Measurements from ENCODE around the gene PDE8A.
"Not testable (repeated sequence)": the region's sequence is repeated elsewhere in the genome, so short reads cannot be mapped to it uniquely, and the experiment has no call there.

PDE8A gene

GRCh38 chr15:85142312-85142711 is 160.7 kb downstream of the PDE8A start:
- DNase-seq = no peak

DNA sequence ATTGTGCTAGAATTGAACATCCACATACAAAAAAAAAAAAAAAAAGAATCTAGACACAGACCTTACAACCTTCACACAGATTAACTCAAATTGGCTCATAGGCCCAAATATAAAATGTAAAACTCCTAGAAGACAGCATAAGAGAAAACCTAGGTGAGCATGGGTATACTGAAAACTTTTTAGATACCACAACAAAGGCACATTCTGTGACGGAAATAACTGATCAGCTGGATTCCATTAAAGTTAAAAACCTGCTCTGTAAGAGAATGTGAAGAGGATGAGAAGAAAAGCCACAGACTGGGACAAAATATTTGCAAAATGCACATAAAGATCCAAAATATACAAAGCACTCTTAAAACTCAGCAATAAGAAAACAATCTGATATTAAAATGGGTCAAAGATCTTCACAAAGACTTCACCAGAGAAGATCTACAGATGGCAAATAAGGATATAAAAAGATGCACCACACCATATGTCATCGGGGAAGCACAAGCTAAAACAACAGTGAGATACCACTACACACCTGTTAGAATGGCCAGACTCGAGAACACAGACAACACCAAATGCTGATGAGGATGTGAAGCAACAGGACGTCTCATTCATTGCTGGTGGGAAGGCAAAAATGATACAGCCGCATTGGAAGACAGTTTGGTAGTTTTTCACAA is 167.9 kb downstream of the PDE8A start:
- no peak for DNase-seq

GRCh38 chr15:85150130-85150480 is 168.4 kb downstream of the PDE8A start:
- DNase-seq = no peak

DNA sequence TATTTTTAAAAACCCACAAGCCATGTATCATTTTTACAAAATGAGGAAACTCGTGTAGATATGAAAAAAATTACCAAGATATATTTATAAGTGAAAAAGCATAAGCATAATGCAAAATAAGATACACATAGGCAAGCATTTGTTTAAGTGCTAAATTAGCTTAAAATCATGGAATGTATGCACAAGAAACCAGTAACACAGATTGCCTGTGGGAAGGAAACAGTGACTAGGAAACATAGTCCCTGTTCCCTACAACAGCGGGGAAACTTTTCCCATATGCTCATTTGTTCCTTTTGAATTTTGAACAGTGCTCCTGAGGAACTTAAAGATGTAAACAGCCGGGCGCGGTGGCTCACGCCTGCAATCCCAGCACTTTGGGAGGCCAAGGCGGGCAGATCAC is 169.5 kb downstream of the PDE8A start:
- no peak for DNase-seq

DNA sequence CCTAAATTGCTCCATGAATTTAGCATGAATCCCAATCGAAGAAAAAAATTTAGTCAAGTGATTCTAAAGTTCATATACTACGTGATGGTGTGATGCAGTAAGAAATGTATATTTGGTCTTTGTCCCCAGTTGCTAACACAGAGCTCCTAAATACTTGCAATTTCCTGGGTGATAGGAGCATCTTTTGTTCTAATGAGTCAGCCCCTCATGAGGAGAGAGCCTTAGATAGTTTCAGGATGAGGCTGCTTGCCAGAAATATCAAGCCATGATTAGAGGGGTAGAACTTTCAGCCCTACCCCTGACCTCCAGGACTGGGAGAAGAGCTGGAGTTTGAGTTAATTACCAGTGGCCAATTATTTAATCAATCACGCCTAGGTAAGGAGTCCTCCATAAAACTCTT is 170.2 kb downstream of the PDE8A start:
- DNase-seq = no peak

DNA sequence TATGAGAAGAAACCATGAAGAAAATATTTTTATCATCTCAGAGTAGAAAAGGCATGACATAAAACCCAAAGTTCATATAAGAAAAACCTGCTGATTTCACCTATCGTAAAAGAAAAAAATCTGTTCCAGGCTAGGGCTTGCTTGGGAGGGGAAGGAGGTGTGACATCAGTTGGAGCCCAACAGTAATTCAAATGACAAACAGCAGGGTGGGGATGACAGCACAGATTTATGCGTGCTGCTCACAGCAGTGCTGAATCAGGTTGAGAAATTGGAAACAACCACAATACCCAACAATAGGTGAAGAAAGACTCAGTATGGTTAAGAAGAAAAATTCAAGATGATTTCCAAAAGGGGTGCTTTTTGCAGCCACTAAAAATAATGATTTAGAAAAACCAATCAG is 172.4 kb downstream of the PDE8A start:
- no peak for DNase-seq

DNA sequence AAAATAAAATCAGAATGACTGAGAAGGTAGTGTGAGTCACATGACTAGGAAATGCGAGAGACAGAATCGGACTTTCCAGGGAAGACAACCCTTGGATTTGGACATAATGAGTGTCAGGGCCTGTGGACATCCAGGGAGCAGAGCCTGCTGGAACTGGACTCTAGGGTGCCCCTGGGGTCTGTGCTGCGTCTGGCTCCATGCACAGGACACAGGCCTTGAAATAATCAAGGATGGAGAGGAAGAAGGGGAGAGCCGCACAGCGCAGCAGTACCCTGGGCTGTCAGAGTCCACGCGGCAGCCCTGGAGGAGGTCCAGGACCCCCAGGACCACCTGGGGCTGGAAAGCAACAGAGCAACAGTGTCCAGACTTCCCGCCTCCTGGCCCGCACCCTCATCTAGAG is 173.7 kb downstream of the PDE8A start:
- no peak for DNase-seq

- no peak for DNase-seq
Observed at GRCh38 chr15:85155857-85156256, 174.2 kb downstream of the PDE8A start.

GRCh38 chr15:85157344-85157743 is 175.7 kb downstream of the PDE8A start:
- DNase-seq = no peak

DNA sequence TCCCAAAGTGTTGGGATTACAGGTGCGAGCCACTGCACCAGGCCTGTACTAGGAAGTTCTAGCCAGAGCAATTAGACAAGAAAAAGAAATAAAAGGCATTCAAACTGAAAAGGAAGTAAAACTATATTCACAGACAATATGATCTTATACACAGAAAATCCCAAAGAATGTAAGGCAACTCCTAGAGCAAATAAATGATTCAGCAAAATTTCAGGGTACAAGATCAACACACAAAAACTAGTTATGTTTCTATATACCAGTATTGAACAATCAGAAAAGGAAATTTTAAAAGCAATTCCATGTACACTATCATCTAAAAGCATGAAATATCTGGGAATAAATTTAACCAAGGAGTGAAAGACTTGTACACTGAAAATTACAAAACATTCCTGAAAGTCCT is 180.6 kb downstream of the PDE8A start:
- DNase-seq = no peak

- no peak for DNase-seq
Observed at GRCh38 chr15:85164841-85165466, 183.3 kb downstream of the PDE8A start.

DNA sequence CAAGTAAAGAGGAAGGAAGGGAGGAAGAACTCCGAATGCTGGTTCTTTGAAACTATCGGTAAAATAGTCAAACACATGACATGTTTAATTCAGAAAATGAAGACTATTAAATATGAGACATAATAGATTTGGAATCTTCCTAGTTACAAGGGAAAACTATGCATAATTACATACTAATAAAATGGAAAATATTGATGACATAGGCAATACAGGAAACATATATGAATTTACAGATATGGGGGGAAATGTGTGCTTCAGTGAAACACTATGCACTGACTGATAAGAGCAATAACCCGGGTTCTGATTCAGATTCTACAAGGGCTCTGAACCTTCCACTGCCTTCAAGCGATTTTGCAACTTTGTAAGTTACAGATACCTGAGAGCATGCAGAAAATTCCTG is 185.9 kb downstream of the PDE8A start:
- no peak for DNase-seq

DNA sequence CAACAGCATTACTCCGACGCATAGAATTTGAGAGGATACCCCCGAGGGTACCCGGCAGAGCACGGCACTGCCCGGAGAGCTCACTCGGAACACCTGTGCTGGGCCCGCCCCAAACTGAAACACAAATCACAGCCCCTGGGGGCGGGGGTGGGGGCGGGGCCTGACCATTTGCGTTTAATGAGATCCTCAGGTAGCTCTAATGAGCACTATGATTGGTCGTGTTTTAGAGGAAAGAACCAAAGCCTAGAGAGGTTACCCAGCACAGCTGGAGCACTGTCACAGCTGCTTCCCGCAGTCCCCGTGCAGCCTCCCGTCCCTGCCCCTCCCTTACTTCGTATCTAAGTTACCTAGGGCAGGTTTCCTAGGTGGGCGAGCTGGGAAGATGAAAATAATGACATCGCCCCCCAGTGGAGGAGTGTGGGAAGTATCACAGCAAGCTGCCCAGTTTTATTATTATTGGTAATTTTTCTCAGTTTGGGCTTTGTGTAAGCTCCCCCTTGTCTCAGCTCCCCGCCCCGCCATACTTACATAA is 187.1 kb downstream of the PDE8A start:
- no peak for DNase-seq

DNA sequence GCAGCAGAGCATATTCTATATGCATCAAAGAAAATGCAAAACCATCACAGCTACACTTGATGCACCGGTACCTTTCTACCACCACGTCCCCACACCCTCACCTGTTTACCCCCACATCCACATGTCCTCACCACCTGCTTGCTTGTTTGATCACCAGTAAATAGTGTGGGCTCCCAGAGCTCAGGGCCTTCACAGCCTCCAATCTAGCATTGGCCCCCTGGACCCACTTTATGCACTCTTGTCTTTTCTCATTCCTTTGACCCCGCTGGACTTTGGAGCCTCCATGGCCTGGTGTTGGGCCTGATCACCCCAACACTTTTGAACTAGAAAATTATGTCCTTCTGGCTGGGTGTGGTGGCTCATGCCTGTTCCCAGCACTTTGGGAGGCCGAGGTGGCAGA is 190.1 kb downstream of the PDE8A start:
- no peak for DNase-seq

- DNase-seq = no peak
Observed at GRCh38 chr15:85172846-85173490, 191.3 kb downstream of the PDE8A start.

DNA sequence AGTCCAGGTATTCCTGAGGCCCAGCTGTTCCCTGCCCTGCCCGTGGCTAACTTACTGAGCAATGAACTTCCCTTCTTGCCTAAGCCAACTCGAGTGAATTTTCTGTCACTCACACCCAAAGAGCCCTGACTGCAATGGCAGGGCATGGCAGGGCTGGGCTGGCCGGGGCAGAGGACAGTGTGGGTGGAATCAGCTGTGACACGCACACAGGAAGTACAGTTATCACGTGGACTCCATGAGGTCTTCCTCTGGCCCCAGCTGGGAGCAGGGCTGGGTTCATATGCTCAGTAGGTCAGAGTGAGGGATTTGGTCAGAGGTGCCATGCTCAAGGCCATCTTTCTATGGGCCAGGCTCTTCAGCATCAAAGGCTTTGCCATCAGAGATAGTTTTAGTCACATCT is 192.0 kb downstream of the PDE8A start:
- DNase-seq = not testable (repeated sequence)

GRCh38 chr15:85174521-85174920 is 192.9 kb downstream of the PDE8A start:
- DNase-seq = no peak

DNA sequence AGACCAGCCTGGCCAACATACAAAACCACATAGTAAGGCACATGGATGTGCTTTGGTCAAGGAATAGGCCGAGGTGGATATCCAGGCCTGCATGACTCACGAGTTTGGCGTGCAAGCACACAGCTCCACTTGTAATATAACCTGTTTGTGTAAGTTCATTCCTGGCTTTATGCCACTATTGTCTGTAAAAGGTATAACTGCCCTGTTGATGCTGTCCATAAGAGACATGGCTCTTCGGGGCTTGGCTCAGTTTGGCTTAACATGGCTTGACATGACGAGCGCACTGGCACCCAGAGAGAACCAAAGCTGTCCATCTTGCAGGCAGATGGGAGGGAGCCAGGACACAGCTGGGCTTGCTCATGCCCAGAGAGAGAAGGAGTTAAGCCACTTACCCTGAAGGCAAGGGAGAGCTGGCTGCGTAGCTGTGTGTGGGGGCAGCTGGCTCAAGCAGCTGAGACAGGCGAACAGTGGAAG is 195.4 kb downstream of the PDE8A start:
- DNase-seq = not testable (repeated sequence)

DNA sequence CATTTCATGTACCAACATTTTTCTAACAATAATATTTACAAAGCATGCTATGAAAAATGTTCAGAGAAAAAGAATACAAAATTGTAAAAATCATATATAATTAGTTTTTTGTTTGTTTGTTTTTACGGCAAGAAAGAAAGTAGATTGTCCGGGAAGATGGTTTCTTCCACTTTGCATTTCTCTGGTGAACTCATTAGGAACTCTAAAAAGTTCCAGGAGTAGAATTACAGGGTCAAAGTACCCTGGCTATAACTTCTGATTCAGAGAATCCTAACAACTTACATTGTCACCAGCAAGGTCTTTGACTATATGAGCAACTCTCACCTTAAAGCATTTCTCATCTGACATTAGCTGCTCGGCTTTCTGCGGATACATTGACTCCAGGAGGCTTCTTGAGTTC is 196.7 kb downstream of the PDE8A start:
- DNase-seq = no peak

- no peak for DNase-seq
Observed at GRCh38 chr15:85179700-85180099, 198.0 kb downstream of the PDE8A start.

GRCh38 chr15:85185350-85185749 is 203.7 kb downstream of the PDE8A start:
- DNase-seq = not testable (repeated sequence)

DNA sequence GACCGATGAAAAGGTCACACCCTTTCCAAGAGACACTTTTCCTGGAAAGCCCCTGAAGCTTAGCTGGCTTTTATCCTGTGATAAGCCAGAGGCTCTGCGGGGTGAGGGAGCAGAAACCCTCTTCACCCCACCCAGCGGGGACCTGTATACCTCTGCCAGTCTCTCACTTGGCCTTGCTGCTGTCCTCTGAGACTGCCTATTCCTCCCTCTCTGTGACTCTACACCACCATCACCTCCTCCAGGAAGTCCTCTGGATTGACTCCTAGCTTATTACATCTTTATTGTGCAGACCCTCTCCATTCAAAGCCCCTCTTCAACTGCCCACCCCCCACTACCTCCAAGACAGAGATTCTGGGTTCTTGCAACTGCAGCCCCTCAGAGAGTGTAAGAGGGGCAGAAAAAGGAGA is 206.5 kb downstream of the PDE8A start:
- not testable (repeated sequence) for DNase-seq
